ENCODE data around the gene GORASP2. TPM values are rescaled to one million over a fixed set of nuclear protein-coding genes. Genes with fewer than 3 reads are reported as not detected.

The GORASP2 gene
- total and polyA plus RNA-seq, 2 experiments from 2014 or later, result 44.5 to 45.2 TPM

GRCh38 chr2:170949415-170949814 lies 20.4 kb downstream of the GORASP2 start:
- H3K9me3 Mint-ChIP-seq, result no peaks in the 10 kb centered on the region
- H3K27me3 Mint-ChIP-seq (ENCODE audit: insufficient read depth, low read depth, poor library complexity), result peaks cover 4% of the 10 kb centered on the region
- Histone ChIP-seq H4K20me1 (replicated peaks; ENCODE audit: insufficient read depth) (peaks cover 24% of the 10 kb centered on the region), H3K9me2 (ENCODE audit: insufficient read depth) (no peaks in the 10 kb centered on the region), H3F3A (replicated peaks; ENCODE audit: low read depth) (0 out of 2 replicates have a peak, but pooled peaks cover 8% of the 10 kb centered on the region), H3K4me3 (no peak overlapping the region), H2AFZ (no peak overlapping the region), H3K79me2 (replicated peaks; ENCODE audit: insufficient read depth) (peaks cover 41% of the 10 kb centered on the region), H3K4me1 (ENCODE audit: insufficient read depth) (no peaks in the 10 kb centered on the region), H3K4me2 (no peak overlapping the region), H3K36me3 (ENCODE audit: insufficient read depth) (peaks cover 52% of the 10 kb centered on the region), H3K27ac (ENCODE audit: low read depth) (no peak overlapping the region), H3K27me3 (ENCODE audit: insufficient read depth) (no peaks in the 10 kb centered on the region)
- TF ChIP-seq JUNB (IDR thresholded peaks at IDR 0.05; ENCODE audit: unreplicated experiment) (no peak), CREB1 (CRISPR knock-in tag; IDR thresholded peaks at IDR 0.05; ENCODE audit: low read depth) (no peak), EZH2phosphoT487 (IDR thresholded peaks at IDR 0.05; ENCODE audit: unreplicated experiment) (no peak), ETS1 (IDR thresholded peaks at IDR 0.05) (no peak), ZNF462 (CRISPR knock-in tag; IDR thresholded peaks at IDR 0.05) (no peak), STAT1 (IDR thresholded peaks at IDR 0.05; ENCODE audit: unreplicated experiment) (no peak), REST (IDR thresholded peaks at IDR 0.05; ENCODE audit: unreplicated experiment) (no peak), POLR2AphosphoS5 (IDR thresholded peaks at IDR 0.05; ENCODE audit: low read depth) (no peak)
- no peak overlapping the region for H3K27ac Mint-ChIP-seq
- DNase-seq (ENCODE audit: low spot score), result no peak
- no peak for ATAC-seq
- H3K36me3 Mint-ChIP-seq (ENCODE audit: low read depth), result peaks cover 47% of the 10 kb centered on the region
- no peak overlapping the region for H3K4me3 Mint-ChIP-seq
- H3K4me1 Mint-ChIP-seq, result no peaks in the 10 kb centered on the region
